SK-N-SH (cell line): ENCODE data around the gene PSMB5. TPM values are rescaled to one million over a fixed set of nuclear protein-coding genes. Genes with fewer than 3 reads are reported as not detected.

Source experiments
- CTCF ChIA-PET: fragments of 300-600, 350-600 bp; formaldehyde crosslinking; extraction: SDS; loops from one replicate; lab custom pipeline; 2021; lab: Yijun Ruan, JAX
- POLR2A ChIA-PET: fragments of 350-600 bp; sonication (Branson Sonifier 250); formaldehyde crosslinking; extraction: SDS; loops from one replicate; lab custom pipeline; 2020; ENCODE audit warnings: antibody characterized with exemption, inconsistent platforms; lab: Yijun Ruan, JAX
- DNase-seq: peaks from one replicate; pipeline ENCODE4 v3.0.0; 2012
- H2AFZ ChIP-seq: fragments of 200-600 bp; sonication (generic); 2 replicates; pipeline ENCODE4 v1.8.1; 2016; ENCODE audit warnings: antibody characterized with exemption, mild to moderate bottlenecking, low read depth
- H3F3A ChIP-seq: fragments of 200-600 bp; sonication (generic); replicated peaks from 2 replicates; pipeline ENCODE3; 2016; ENCODE audit warnings: antibody characterized with exemption, mild to moderate bottlenecking; ENCODE audit not compliant: insufficient read depth
- H3K27ac ChIP-seq, 2 experiments: fragments of 200-500 bp in 1 of 2; fragments of 200-600 bp in 1 of 2; sonication (Bioruptor generic) in 1 of 2; sonication (generic), shearing (Covaris generic) in 1 of 2; 2 replicates each; pipeline versions ENCODE4 v1.5.1 to v1.6.1; 2014 to 2016; ENCODE audit warnings: low read depth in 2 of 2, inconsistent platforms in 1 of 2, low read length in 1 of 2, mild to moderate bottlenecking in 1 of 2, mixed read lengths in 1 of 2
- H3K27me3 ChIP-seq: fragments of 200-600 bp; sonication (generic), shearing (Covaris generic); 2 replicates; pipeline ENCODE4 v1.6.1; 2016; ENCODE audit warnings: mixed run types; ENCODE audit not compliant: insufficient read depth
- H3K36me3 ChIP-seq, 2 experiments: fragments of 200-500 bp in 1 of 2; fragments of 200-600 bp in 1 of 2; sonication (Bioruptor generic) in 1 of 2; sonication (generic) in 1 of 2; replicated peaks in 1 of 2; 2 replicates each; pipeline versions ENCODE3 to v1.5.1; 2014 to 2016; ENCODE audit warnings: low read length in 1 of 2, mild to moderate bottlenecking in 1 of 2; ENCODE audit not compliant: insufficient read depth in 2 of 2, control insufficient read depth in 1 of 2
- H3K4me1 ChIP-seq, 2 experiments: fragments of 200-500 bp in 1 of 2; fragments of 200-600 bp in 1 of 2; sonication (Bioruptor generic) in 1 of 2; sonication (generic), shearing (Covaris generic) in 1 of 2; 2 replicates each; pipeline versions ENCODE4 v1.5.1 to v1.6.1; 2014 to 2016; ENCODE audit warnings: low read depth in 1 of 2, low read length in 1 of 2, mixed run types in 1 of 2; ENCODE audit not compliant: insufficient read depth in 2 of 2, control insufficient read depth in 1 of 2
- H3K4me2 ChIP-seq: fragments of 200-600 bp; sonication (generic), shearing (Covaris generic); 2 replicates; pipeline ENCODE4 v1.6.1; 2017; ENCODE audit warnings: mixed run types
- H3K4me3 ChIP-seq, 2 experiments: fragments of 200-500 bp in 1 of 2; fragments of 200-600 bp in 1 of 2; sonication (Bioruptor generic) in 1 of 2; sonication (generic), shearing (Covaris generic) in 1 of 2; 2 replicates each; pipeline versions ENCODE4 v1.5.1 to v1.8.1; 2014 to 2016; ENCODE audit warnings: low read depth in 2 of 2, inconsistent platforms in 1 of 2, low read length in 1 of 2, mild to moderate bottlenecking in 1 of 2, mixed read lengths in 1 of 2, moderate library complexity in 1 of 2
- H3K79me2 ChIP-seq: fragments of 200-600 bp; sonication (generic); 2 replicates; pipeline ENCODE4 v1.8.1; 2017; ENCODE audit warnings: mild to moderate bottlenecking; ENCODE audit not compliant: insufficient read depth
- H3K9ac ChIP-seq: fragments of 200-600 bp; sonication (generic); 2 replicates; pipeline ENCODE4 v1.6.1; 2017; ENCODE audit warnings: mixed run types
- H3K9me2 ChIP-seq: fragments of 200-600 bp; sonication (generic); 2 replicates; pipeline ENCODE4 v1.6.1; 2017; ENCODE audit warnings: mixed run types
- H3K9me3 ChIP-seq: fragments of 200-600 bp; sonication (generic); 2 replicates; pipeline ENCODE4 v1.6.1; 2017; ENCODE audit warnings: mixed run types, mild to moderate bottlenecking, moderate library complexity
- H4K20me1 ChIP-seq: fragments of 200-600 bp; sonication (generic); 2 replicates; pipeline ENCODE4 v1.6.1; 2017; ENCODE audit warnings: mild to moderate bottlenecking, mixed run types; ENCODE audit not compliant: insufficient read depth
- CHD2 ChIP-seq: fragments of 150-350 bp; IDR thresholded peaks from 2 replicates; pipeline ENCODE4 v1.6.1; 2018; ENCODE audit warnings: low read length; ENCODE audit not compliant: partially characterized antibody
- CTCF ChIP-seq: fragments of 200-600 bp; sonication (generic); IDR thresholded peaks from 2 replicates; pipeline ENCODE4 v1.6.1; 2017; ENCODE audit warnings: antibody characterized with exemption, mild to moderate bottlenecking, moderate library complexity
- ELF1 ChIP-seq: IDR thresholded peaks from 2 replicates; pipeline ENCODE4 v1.4.0; 2012
- EP300 ChIP-seq, 2 experiments: IDR thresholded peaks; 2 replicates each; pipeline versions ENCODE4 v1.4.0 to v1.6.1; 2012; ENCODE audit warnings: borderline replicate concordance in 1 of 2, low read depth in 1 of 2, low read length in 1 of 2
- FOSL2 ChIP-seq: IDR thresholded peaks from 2 replicates; pipeline ENCODE4 v1.4.0; 2012; ENCODE audit warnings: low read depth, mild to moderate bottlenecking, moderate library complexity, borderline replicate concordance
- FOXJ3 ChIP-seq: sonication (generic); formaldehyde crosslinking; IDR thresholded peaks from 2 replicates; pipeline ENCODE4 v1.5.1; 2020; ENCODE audit warnings: mild to moderate bottlenecking, missing genetic modification reagents
- FOXM1 ChIP-seq: IDR thresholded peaks from 2 replicates; pipeline ENCODE4 v1.4.0; 2012; ENCODE audit warnings: low read depth, mild to moderate bottlenecking
- GATA2 ChIP-seq: sonication (generic); formaldehyde crosslinking; IDR thresholded peaks from 2 replicates; pipeline ENCODE4 v1.5.0; 2020; ENCODE audit warnings: mild to moderate bottlenecking, missing genetic modification reagents
- IRF3 ChIP-seq: fragments of 150-350 bp; IDR thresholded peaks from 2 replicates; pipeline ENCODE4 v1.6.1; 2016; ENCODE audit warnings: mild to moderate bottlenecking, low read depth, low read length
- MAX ChIP-seq: IDR thresholded peaks from 2 replicates; pipeline ENCODE4 v1.4.0; 2012; ENCODE audit warnings: low read depth
- MXI1 ChIP-seq: IDR thresholded peaks from 2 replicates; pipeline ENCODE4 v1.6.1; 2012; ENCODE audit warnings: mild to moderate bottlenecking, low read depth, low read length, improper control_type of control experiment
- NRF1 ChIP-seq: IDR thresholded peaks from 2 replicates; pipeline ENCODE4 v1.6.1; 2012; ENCODE audit warnings: low read depth, mild to moderate bottlenecking, low read length
- POLR2AphosphoS5 ChIP-seq: IDR thresholded peaks from 2 replicates; pipeline ENCODE4 v1.6.1; 2012; ENCODE audit warnings: low read depth, low read length
- RAD21 ChIP-seq: IDR thresholded peaks from 2 replicates; pipeline ENCODE4 v1.6.1; 2012; ENCODE audit warnings: mild to moderate bottlenecking, low read length
- RFX5 ChIP-seq: IDR thresholded peaks from 2 replicates; pipeline ENCODE4 v1.6.1; 2012; ENCODE audit warnings: mild to moderate bottlenecking, improper control_type of control experiment, low read length
- RXRA ChIP-seq: IDR thresholded peaks from 2 replicates; pipeline ENCODE4 v1.4.0; 2012; ENCODE audit warnings: low read depth, mild to moderate bottlenecking, borderline replicate concordance
- TAF1 ChIP-seq: IDR thresholded peaks from 2 replicates; pipeline ENCODE4 v1.6.1; 2012; ENCODE audit warnings: low read depth, mild to moderate bottlenecking, low read length, moderate library complexity, borderline replicate concordance
- TCF12 ChIP-seq: IDR thresholded peaks from 2 replicates; pipeline ENCODE4 v1.4.0; 2012
- TEAD4 ChIP-seq: IDR thresholded peaks from 2 replicates; pipeline ENCODE4 v1.4.0; 2012; ENCODE audit warnings: mild to moderate bottlenecking, borderline replicate concordance; ENCODE audit not compliant: insufficient read depth
- USF2 ChIP-seq: fragments of 150-350 bp; IDR thresholded peaks from 2 replicates; pipeline ENCODE4 v1.6.1; 2017; ENCODE audit warnings: antibody characterized with exemption, low read length, low read depth, borderline replicate concordance
- ZBTB33 ChIP-seq: IDR thresholded peaks from 2 replicates; pipeline ENCODE4 v1.4.0; 2012; ENCODE audit warnings: low read depth, borderline replicate concordance
- WGBS: methylation state at CpG from one replicate; pipeline ENCODE4 v1.1.6; 2017; ENCODE audit warnings: low lambda C conversion rate; 5-methylcytosine and 5-hydroxymethylcytosine counted together
- polyA plus RNA-seq, 3 experiments: library from polyadenylated mRNA; depleted of rRNA; stranded (reverse); fragments of >200 nt; gene quantifications; 2 replicates each; pipeline ENCODE4 v1.2.3, GENCODE V29; 2012

Gene PSMB5
- polyA plus RNA-seq, 1 of the 3 experiments (the other 2 are of a cell fraction), result 337 TPM

GRCh38 chr14:23041729-23042128 is 7.0 kb upstream of the PSMB5 start:
- ChIA-PET POLR2A (no interaction called here), CTCF (interaction anchor here (0.6 to 33.1 kb wide), 6 partner anchors 14 to 73 kb away, joined by 3 to 1566 read pairs (median 3); partner anchors contain the start of genes AJUBA and CDH24)
- no peaks in the 10 kb centered on the region for H3K9me3 ChIP-seq
- H3K4me1 ChIP-seq, result peaks cover 0 to 9% of the 10 kb centered on the region in 2 experiments; a peak in 1 of 4 replicates
- no peaks in the 10 kb centered on the region for H3K9me2 ChIP-seq
- no peak overlapping the region for H3K9ac ChIP-seq
- 62% methylated on average over 8 of the region's 8 CpGs for WGBS
- no peaks in the 10 kb centered on the region for H3K79me2 ChIP-seq
- H3K27ac ChIP-seq, result 0 out of 4 replicates have a peak overlapping the region, but pooled peaks of 1 of the 2 experiments have one; percentile 14
- H3F3A ChIP-seq, result peaks cover 4% of the 10 kb centered on the region
- TF ChIP-seq ELF1 (no peak), NRF1 (no peak), FOXM1 (no peak), TCF12 (no peak), ZBTB33 (no peak), IRF3 (no peak), RAD21 (no peak), CHD2 (no peak), FOSL2 (no peak; the same call in 1 of the 2 replicates), GATA2 (no peak), USF2 (no peak), TEAD4 (no peak), FOXJ3 (CRISPR knock-in tag) (no peak), RFX5 (no peak), MXI1 (no peak)
- no peaks in the 10 kb centered on the region for H3K27me3 ChIP-seq
- H3K4me2 ChIP-seq, result no peak overlapping the region
- H2AFZ ChIP-seq, result no peak overlapping the region; the same call in 1 of the 2 replicates
- no peak for DNase-seq
- no peaks in the 10 kb centered on the region for H4K20me1 ChIP-seq
- H3K36me3 ChIP-seq, result no peaks in the 10 kb centered on the region
- no peak overlapping the region for H3K4me3 ChIP-seq

GRCh38 chr14:23040100-23040499 is 5.4 kb upstream of the PSMB5 start:
- Histone ChIP-seq H3K79me2 (no peaks in the 10 kb centered on the region), H3K27me3 (no peaks in the 10 kb centered on the region), H2AFZ (no peak overlapping the region), H3K36me3 (no peaks in the 10 kb centered on the region), H3K27ac (no peak overlapping the region), H3K9me2 (no peaks in the 10 kb centered on the region), H4K20me1 (no peaks in the 10 kb centered on the region), H3K4me3 (no peak overlapping the region), H3F3A (peaks cover 4% of the 10 kb centered on the region), H3K4me2 (no peak overlapping the region), H3K9me3 (no peaks in the 10 kb centered on the region), H3K4me1 (peaks cover 0 to 9% of the 10 kb centered on the region in 2 experiments; a peak in 2 of 4 replicates), H3K9ac (no peak overlapping the region)
- ChIA-PET POLR2A (no interaction called here), CTCF (interaction anchor here (1.3 to 33.1 kb wide), 4 partner anchors 17 to 52 kb away, joined by 3 to 1566 read pairs (median 6); partner anchors contain the start of gene AJUBA)
- DNase-seq, result no peak
- WGBS, result 90% methylated on average over 4 of the region's 4 CpGs
- TF ChIP-seq IRF3, result no peak
- no peak for TF ChIP-seq RXRA
- TF ChIP-seq TAF1, result no peak
- no peak for TF ChIP-seq EP300 (IDR thresholded peaks at IDR 0.05; ENCODE audit: borderline replicate concordance in 1 of 2, low read depth in 1 of 2, low read length in 1 of 2)
- no peak for TF ChIP-seq MAX
- TF ChIP-seq CTCF, result no peak
- no peak for TF ChIP-seq TEAD4
- no peak for TF ChIP-seq ELF1
- TF ChIP-seq POLR2AphosphoS5, result no peak
